GM20000 (cell line): ENCODE measurements around the gene FERD3L.

Experiments used
- DNase-seq: peaks from one replicate; pipeline ENCODE4 v3.0.0; 2012; ENCODE audit warnings: low spot score
- TF ChIP-seq, protein P1 (sequence below): IDR thresholded peaks from 2 replicates; pipeline ENCODE4 v1.5.1; 2012; ENCODE audit warnings: mild to moderate bottlenecking, control low read depth; ENCODE audit errors: extremely low read depth, missing control alignments

FERD3L gene

DNA sequence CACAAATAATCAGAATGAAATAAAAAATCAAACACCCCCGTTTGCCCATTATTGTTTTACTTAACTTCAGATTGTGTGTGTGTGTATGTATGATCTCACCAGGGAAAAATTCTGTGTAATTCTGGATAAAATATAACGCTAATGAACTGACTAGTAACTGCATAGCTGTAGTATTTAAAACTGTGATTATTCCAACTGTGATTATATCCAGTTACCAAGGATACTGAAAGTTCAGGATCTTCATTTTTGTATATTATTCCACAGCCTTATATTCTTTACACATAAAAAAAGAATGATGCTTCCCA, 30.7 kb downstream of the FERD3L start:
- DNase-seq: no peak
- TF ChIP-seq, protein P1, sequence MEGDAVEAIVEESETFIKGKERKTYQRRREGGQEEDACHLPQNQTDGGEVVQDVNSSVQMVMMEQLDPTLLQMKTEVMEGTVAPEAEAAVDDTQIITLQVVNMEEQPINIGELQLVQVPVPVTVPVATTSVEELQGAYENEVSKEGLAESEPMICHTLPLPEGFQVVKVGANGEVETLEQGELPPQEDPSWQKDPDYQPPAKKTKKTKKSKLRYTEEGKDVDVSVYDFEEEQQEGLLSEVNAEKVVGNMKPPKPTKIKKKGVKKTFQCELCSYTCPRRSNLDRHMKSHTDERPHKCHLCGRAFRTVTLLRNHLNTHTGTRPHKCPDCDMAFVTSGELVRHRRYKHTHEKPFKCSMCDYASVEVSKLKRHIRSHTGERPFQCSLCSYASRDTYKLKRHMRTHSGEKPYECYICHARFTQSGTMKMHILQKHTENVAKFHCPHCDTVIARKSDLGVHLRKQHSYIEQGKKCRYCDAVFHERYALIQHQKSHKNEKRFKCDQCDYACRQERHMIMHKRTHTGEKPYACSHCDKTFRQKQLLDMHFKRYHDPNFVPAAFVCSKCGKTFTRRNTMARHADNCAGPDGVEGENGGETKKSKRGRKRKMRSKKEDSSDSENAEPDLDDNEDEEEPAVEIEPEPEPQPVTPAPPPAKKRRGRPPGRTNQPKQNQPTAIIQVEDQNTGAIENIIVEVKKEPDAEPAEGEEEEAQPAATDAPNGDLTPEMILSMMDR: no peak

DNA sequence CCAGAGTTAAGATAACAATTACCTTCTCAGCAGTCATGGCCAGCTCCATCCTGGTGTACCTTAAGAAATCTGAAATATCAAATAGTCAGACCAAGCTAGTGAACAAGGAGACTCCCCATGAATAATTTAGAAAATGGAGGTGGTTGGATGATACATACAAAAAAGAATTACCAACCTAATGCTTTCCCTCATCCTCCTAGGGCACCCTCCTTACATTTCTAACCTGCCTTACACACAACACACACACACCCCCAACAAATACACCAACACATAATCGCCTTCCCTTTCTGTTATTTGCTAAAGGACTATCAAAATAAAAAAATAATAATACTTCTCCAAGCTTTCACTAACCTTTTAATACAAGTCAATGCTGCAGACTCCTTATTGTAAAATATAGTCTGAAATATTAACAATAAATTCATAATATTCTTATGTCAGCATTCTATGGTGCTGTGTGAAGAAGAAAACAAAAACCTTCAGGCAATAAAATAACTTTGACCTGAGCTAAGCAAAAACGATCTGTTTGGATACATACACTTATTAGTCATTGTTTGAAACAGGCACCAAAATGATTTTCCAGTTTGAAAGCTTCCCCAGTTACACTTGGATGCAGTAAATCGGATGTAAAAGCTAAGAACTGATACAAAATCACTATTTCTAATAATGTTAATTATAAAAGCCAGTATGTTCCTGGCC, 31.2 kb downstream of the FERD3L start:
- TF ChIP-seq, protein P1: no peak
- no peak for DNase-seq

DNA sequence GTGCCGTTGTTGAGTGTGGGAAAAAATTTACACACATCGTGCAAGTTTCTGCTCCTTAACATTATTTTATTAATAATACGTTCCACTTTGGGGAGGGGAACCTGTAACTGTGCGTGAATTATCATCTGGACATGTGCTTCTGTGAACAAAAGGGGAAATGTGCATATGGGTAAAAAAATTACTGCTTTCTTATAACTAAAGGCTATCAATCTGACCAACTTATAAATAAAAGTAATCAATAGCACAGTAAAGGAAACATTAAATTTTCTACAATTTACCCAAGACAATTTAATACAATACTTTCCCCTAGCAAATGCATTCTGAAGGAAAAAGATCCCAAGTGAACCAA, 32.2 kb downstream of the FERD3L start:
- no peak for DNase-seq
- TF ChIP-seq, protein P1: no peak

DNA sequence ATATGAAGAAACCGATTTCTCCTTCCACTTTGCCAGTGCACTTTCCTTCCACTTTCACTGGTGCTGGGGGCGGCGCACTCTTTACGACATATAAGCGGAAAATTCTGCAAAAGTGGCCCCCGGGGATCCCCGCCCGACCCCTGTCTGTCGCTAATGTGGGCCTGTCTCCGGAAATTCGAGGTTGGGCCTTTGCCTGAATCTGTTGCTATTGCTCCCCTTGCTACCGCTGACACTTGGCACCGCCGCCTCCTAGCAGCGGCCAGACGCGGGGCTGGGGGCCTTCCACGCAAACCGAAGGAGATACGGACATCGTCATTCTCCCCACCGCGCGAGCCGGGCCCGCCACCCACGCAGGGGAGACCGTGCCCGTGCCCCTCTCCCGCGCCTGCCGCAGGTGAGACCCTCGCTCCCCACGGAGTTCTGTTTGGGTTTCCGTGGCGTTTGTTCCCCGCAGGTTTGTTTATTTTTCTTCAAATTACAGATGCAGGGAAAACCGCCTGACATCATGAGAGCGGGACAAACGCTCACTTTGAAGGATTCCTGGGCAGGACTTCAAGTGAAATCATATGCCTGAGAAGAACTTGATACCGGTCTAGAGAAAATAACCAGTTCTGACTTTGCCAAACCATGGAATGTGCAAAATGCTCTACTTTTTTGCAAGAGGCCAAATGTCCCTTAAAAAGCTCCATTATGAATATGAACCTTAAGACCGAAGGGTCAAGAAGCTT, 32.8 kb downstream of the FERD3L start:
- no peak for DNase-seq
- TF ChIP-seq, protein P1: no peak

DNA sequence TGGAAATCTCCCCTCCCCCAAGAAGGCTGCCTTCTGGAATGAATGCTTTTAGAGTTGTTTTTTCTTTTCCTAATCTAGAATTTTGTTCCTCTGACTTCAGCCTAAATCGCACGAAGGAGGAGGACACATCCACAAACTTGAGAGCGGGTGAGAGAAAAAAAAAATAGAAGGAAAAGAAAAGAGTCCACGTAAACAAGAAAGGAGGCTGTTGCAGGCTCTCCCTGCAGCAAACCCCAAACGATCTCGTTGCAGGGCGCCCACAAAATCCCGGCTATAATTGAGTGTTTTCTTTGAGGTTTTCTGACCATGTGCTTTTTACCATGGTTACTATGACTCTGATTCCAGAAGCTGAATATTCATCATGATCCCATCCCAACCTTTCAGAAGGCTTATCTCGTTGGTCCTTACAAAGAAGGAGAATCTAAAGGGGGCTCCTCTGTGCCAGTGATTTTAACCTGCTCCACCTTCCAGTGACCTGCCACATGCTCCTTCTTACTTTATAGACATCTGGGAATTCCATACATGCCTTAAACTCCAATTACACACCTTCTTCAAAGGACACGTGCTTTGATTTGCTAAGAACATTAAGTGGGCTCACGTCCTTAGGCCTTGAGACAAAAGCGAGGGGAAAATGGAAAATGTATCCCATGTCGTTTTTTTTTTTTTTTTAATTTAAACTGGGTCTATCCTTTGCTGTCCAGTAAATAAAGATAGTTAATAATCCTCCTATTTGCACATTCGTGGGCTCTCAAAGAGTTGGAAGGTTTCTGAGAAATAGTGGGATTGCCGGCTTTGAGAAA, 33.5 kb downstream of the FERD3L start:
- DNase-seq: no peak
- TF ChIP-seq, protein P1: no peak

DNA sequence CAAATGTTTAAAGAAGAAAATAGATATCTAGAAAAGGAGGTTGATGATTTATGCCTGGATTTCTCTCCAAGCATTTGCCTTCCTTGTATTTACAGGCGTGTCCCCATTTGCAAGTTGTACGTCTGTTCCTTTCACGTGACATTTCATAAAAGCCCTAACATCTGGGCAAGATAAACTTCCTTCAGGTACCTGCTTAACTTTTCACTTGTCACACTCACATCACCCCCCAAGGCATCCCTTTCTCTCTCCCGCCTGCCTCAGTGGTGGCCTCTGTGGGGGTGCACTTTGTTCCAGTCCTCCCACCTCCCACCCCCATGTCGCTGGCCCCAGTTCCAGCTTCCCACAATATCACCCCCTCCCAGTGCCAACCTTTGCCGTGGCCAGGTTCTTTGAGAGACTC, 34.4 kb downstream of the FERD3L start:
- TF ChIP-seq, protein P1: no peak
- no peak for DNase-seq

DNA sequence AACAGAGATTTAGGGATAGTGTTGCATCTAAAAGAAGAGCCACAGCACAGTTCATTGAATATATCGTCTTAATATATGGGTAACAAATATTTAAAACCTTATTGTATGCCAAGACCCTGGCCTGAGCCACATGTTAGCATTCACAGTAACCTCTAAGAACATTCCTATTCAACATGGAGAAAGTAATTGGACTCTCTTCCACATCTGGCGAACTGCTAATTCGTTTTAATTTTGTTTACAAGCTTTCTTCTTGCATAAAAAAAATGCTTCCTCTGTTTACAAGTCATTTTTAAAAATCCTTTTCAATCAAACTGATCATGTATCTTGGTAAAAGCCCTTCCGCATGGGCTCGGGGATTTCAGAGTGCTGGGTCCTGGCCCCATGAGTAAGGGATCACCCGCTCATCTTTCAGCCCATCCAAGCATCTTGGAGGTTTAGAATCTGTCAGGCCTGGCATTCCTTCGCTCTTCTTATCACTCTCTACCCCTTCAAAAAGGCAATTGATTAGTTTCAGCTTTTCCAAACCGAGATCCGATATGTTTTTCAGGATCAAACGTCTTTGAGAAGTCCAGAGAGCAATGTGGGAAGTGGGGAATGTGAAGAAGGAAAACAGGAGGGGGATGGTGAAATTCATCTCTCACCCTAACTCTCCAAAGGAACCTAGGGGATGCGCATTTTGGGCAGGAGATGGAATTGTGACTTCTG, 35.0 kb downstream of the FERD3L start:
- TF ChIP-seq, protein P1: no peak
- DNase-seq: no peak
